Measurements from ENCODE around the gene NEUROG1. TPM values are rescaled to one million over a fixed set of nuclear protein-coding genes. Genes with fewer than 3 reads are reported as not detected.

Gene NEUROG1
- total RNA-seq, 4 donors from 2014 or later = not detected

- no peak for DNase-seq
These were observed 20.9 kb upstream of the NEUROG1 start for GRCh38 chr5:135556620-135557019.

GRCh38 chr5:135555530-135555929 lies 19.8 kb upstream of the NEUROG1 start:
- intact Hi-C loops (cut with DNase I) = no loop called here
- no peak for TF ChIP-seq POLR2A (IDR thresholded peaks at IDR 0.05)
- TF ChIP-seq, protein P1, sequence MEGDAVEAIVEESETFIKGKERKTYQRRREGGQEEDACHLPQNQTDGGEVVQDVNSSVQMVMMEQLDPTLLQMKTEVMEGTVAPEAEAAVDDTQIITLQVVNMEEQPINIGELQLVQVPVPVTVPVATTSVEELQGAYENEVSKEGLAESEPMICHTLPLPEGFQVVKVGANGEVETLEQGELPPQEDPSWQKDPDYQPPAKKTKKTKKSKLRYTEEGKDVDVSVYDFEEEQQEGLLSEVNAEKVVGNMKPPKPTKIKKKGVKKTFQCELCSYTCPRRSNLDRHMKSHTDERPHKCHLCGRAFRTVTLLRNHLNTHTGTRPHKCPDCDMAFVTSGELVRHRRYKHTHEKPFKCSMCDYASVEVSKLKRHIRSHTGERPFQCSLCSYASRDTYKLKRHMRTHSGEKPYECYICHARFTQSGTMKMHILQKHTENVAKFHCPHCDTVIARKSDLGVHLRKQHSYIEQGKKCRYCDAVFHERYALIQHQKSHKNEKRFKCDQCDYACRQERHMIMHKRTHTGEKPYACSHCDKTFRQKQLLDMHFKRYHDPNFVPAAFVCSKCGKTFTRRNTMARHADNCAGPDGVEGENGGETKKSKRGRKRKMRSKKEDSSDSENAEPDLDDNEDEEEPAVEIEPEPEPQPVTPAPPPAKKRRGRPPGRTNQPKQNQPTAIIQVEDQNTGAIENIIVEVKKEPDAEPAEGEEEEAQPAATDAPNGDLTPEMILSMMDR (IDR thresholded peaks at IDR 0.05) = no peak
- WGBS, 2 donors = 83 to 86% methylated on average over 2 of the region's 2 CpGs

More at GRCh38 chr5:135556620-135557019, 20.9 kb upstream of the NEUROG1 start:
- Histone ChIP-seq H3K27me3 (peaks cover 6% of the 10 kb centered on the region), H3K36me3 (no peaks in the 10 kb centered on the region), H3K4me1 (no peaks in the 10 kb centered on the region), H3K4me3 (replicated peaks in 1 of 3) (no peak overlapping the region), H3K9me3 (no peaks in the 10 kb centered on the region), H3K27ac (no peak overlapping the region)
- intact Hi-C loops (cut with DNase I) = no loop called here
- WGBS, 2 donors = 72 to 76% methylated on average over 7 of the region's 7 CpGs
- TF ChIP-seq POLR2A (IDR thresholded peaks at IDR 0.05) = no peak
- TF ChIP-seq, protein P1 (IDR thresholded peaks at IDR 0.05) = no peak

DNA sequence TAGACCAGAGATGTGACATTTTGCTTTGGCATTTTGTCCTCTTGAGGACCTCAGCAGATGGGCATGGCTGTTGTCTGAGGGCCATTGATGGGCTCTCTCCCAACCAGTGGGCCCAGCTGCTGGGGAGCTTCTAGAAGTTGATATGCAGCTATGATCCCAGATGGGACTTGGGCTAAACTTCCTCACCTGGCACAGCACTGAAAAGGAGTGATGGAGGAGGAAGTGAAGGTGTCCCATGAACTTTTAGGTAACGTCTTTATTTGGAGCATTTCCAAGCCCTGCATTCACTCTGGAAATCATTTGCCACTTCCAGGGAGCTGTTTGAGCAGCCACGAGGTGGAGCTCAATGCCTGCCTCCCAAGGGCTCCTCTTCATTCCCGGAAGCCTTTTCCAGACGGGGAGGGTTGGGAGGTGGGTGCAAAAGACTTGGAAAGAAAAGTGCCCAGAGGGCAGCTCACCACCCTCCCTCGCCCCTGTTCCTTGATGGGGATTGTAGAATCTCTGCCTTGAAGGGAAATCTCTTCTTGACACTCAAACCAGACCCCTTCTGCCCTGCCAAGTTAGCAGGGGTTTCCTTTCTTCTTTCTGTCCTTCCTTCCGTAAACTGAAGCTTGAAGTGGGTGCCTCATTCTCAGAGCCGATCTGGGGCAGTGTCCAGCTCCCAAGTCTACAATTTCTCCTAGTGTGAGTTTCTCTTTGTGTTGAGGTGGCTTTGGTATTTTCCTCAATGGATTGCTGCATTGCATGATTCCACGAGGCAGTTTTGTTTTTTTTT lies 18.1 kb upstream of the NEUROG1 start:
- Histone ChIP-seq H3K4me3 (replicated peaks in 1 of 3) (no peak overlapping the region), H3K36me3 (no peaks in the 10 kb centered on the region), H3K4me1 (no peaks in the 10 kb centered on the region), H3K27me3 (peaks cover 6% of the 10 kb centered on the region), H3K9me3 (no peaks in the 10 kb centered on the region), H3K27ac (no peak overlapping the region)
- no peak for DNase-seq
- no peak for TF ChIP-seq POLR2A (IDR thresholded peaks at IDR 0.05)
- TF ChIP-seq, protein P1 (IDR thresholded peaks at IDR 0.05) = no peak
- intact Hi-C loops (cut with DNase I) = no loop called here
- 12 to 15% methylated on average over 8 of the region's 8 CpGs for WGBS, 2 donors

More at GRCh38 chr5:135555530-135555929, 19.8 kb upstream of the NEUROG1 start:
- no peak overlapping the region for H3K4me3 ChIP-seq (replicated peaks in 1 of 3)
- no peaks in the 10 kb centered on the region for H3K9me3 ChIP-seq
- no peak overlapping the region for H3K27ac ChIP-seq
- peaks cover 6% of the 10 kb centered on the region for H3K27me3 ChIP-seq
- no peaks in the 10 kb centered on the region for H3K36me3 ChIP-seq
- DNase-seq = no peak
- H3K4me1 ChIP-seq = no peaks in the 10 kb centered on the region

GRCh38 chr5:135551593-135552447 lies 16.1 kb upstream of the NEUROG1 start:
- Histone ChIP-seq H3K4me1 (peaks cover 0 to 2% of the 10 kb centered on the region in 2 donors), H3K9me3 (no peaks in the 10 kb centered on the region), H3K36me3 (no peaks in the 10 kb centered on the region), H3K27me3 (peaks cover 6% of the 10 kb centered on the region), H3K4me3 (replicated peaks in 1 of 3) (no peak overlapping the region), H3K27ac (no peak overlapping the region)
- WGBS, 2 donors = 31 to 32% methylated on average over 15 of the region's 15 CpGs
- DNase-seq = peak; percentile 67 to 70
- intact Hi-C loops (cut with DNase I) = loop anchor here (2.0 kb wide), 1 partner anchor 89 kb away; no protein-coding TSS in a partner anchor
- TF ChIP-seq, protein P1 (IDR thresholded peaks at IDR 0.05) = peak in 5 of 6 experiments; percentile 72 to 85 (median 77)
- no peak for TF ChIP-seq POLR2A (IDR thresholded peaks at IDR 0.05)

All from thyroid gland (tissue), 4 donors.